Measurements from ENCODE around the gene KLK11.
A peak's percentile ranks its signal among the peaks of the same experiment; 100 is the strongest.

Gene KLK11

DNA sequence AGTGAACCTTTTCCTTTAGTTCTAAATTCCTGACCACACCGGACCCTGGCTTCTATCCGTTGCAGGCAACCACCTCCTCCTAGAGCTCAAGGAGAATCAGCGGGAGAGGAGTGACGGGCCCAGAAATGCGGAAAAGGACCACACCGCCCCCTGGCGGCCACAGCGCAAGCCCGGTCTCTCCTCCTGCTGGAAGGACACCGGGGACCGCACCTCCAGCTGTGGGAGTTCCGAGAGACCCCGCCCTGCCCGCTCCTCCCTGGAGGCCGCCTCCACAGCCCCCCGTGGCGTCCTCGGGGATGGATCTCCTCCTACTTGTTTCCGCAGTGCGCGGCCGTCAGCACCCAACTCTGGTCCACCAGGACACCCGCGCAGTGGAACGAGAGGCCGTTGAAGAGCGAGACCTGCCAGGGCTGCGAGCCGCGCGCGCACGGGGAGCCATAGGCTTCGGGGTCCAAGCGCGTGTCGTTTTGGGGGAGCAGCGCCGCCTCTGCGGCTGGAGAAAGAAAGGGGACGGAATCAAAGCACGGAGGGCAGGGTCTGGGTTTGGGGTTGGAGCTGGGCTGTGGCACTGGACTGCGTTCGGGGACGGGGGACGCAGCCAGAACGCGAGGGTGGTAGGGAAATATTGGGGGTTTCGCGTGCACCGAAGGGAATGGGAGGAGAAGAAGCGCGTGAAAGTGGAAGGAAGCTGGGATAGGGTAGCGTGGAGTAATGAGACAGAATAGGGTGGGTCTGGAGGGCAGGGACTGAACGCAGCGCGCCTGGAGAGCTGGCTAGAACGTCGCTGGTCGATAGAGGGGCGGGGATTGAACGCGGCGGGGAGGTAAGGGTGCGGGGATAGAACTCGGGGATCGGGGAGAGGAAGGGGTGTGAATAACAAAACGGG lies 9.4 kb downstream of the KLK11 start:
- H3K4me2 ChIP-seq (ENCODE audit: insufficient read depth, low read length) = no peak overlapping the region
- peak; percentile 52 for DNase-seq
- H3K4me3 ChIP-seq (ENCODE audit: low read depth in 1 of 2, low read length in 2 of 2) = no peak overlapping the region
- no peaks in the 10 kb centered on the region for H4K20me1 ChIP-seq (ENCODE audit: insufficient read depth, low read length)
- H3K27ac ChIP-seq (ENCODE audit: low read length) = no peak overlapping the region
- H3K9me3 ChIP-seq (ENCODE audit: insufficient read depth, low read length, severe bottlenecking) = no peaks in the 10 kb centered on the region
- H2AFZ ChIP-seq (ENCODE audit: low read depth, low read length) = no peak overlapping the region
- no peaks in the 10 kb centered on the region for H3K4me1 ChIP-seq (ENCODE audit: insufficient read depth, low read length)
- peak; percentile 68 for ATAC-seq (ENCODE audit: insufficient read depth, low read depth)
- TF ChIP-seq EZH2 (IDR thresholded peaks at IDR 0.05; ENCODE audit: borderline replicate concordance, low read depth, low read length, severe bottlenecking) = no peak
- TF ChIP-seq, protein P1, sequence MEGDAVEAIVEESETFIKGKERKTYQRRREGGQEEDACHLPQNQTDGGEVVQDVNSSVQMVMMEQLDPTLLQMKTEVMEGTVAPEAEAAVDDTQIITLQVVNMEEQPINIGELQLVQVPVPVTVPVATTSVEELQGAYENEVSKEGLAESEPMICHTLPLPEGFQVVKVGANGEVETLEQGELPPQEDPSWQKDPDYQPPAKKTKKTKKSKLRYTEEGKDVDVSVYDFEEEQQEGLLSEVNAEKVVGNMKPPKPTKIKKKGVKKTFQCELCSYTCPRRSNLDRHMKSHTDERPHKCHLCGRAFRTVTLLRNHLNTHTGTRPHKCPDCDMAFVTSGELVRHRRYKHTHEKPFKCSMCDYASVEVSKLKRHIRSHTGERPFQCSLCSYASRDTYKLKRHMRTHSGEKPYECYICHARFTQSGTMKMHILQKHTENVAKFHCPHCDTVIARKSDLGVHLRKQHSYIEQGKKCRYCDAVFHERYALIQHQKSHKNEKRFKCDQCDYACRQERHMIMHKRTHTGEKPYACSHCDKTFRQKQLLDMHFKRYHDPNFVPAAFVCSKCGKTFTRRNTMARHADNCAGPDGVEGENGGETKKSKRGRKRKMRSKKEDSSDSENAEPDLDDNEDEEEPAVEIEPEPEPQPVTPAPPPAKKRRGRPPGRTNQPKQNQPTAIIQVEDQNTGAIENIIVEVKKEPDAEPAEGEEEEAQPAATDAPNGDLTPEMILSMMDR (IDR thresholded peaks at IDR 0.05; ENCODE audit: borderline replicate concordance, extremely low read depth, low read length, poor library complexity, severe bottlenecking) = peak; percentile 90
- H3K27me3 ChIP-seq (ENCODE audit: insufficient read depth, low read length, poor library complexity) = no peaks in the 10 kb centered on the region
- H3K9ac ChIP-seq (ENCODE audit: low read depth, low read length) = no peak overlapping the region
- no peaks in the 10 kb centered on the region for H3K36me3 ChIP-seq (ENCODE audit: insufficient read depth, low read length)
- H3K79me2 ChIP-seq (ENCODE audit: insufficient read depth, low read length) = no peaks in the 10 kb centered on the region

DNA sequence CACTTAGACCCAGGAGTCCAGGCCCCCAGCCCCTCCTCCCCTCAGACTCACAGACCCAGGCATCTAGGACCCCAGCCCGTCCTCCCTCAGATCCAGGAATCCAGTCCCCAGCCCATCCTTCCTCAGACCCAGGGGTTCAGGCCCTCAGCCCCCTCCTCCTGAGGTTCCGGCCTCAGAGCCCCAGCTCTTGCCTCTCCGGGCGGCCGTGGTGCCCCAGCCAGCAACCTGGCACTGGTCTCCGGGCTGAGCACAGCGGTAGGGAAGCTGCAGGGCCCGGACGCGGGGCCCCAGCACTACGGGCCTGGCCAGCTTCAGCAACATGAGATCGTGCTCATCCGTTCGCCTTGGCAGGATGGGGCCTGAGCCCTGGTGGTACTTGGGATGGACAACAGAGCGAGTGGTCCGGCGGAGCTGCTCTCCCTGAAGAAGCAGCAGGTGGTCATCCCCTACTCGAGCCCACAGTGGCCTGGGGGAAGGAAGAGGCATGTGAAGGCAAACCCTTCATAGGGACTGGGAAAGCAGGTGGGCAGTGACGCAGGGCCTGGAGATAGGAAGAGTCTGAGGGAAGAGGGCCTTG lies 10.6 kb downstream of the KLK11 start:
- no peaks in the 10 kb centered on the region for H3K36me3 ChIP-seq (ENCODE audit: insufficient read depth, low read length)
- no peak overlapping the region for H3K4me2 ChIP-seq (ENCODE audit: insufficient read depth, low read length)
- no peaks in the 10 kb centered on the region for H3K79me2 ChIP-seq (ENCODE audit: insufficient read depth, low read length)
- no peak overlapping the region for H3K27ac ChIP-seq (ENCODE audit: low read length)
- no peak overlapping the region for H3K9ac ChIP-seq (ENCODE audit: low read depth, low read length)
- H4K20me1 ChIP-seq (ENCODE audit: insufficient read depth, low read length) = no peaks in the 10 kb centered on the region
- no peaks in the 10 kb centered on the region for H3K27me3 ChIP-seq (ENCODE audit: insufficient read depth, low read length, poor library complexity)
- TF ChIP-seq, protein P1 (IDR thresholded peaks at IDR 0.05; ENCODE audit: borderline replicate concordance, extremely low read depth, low read length, poor library complexity, severe bottlenecking) = no peak
- no peak for TF ChIP-seq EZH2 (IDR thresholded peaks at IDR 0.05; ENCODE audit: borderline replicate concordance, low read depth, low read length, severe bottlenecking)
- no peak for DNase-seq
- no peak for ATAC-seq (ENCODE audit: insufficient read depth, low read depth)
- H3K4me1 ChIP-seq (ENCODE audit: insufficient read depth, low read length) = no peaks in the 10 kb centered on the region
- H2AFZ ChIP-seq (ENCODE audit: low read depth, low read length) = no peak overlapping the region
- no peaks in the 10 kb centered on the region for H3K9me3 ChIP-seq (ENCODE audit: insufficient read depth, low read length, severe bottlenecking)
- H3K4me3 ChIP-seq (ENCODE audit: low read depth in 1 of 2, low read length in 2 of 2) = no peak overlapping the region

DNA sequence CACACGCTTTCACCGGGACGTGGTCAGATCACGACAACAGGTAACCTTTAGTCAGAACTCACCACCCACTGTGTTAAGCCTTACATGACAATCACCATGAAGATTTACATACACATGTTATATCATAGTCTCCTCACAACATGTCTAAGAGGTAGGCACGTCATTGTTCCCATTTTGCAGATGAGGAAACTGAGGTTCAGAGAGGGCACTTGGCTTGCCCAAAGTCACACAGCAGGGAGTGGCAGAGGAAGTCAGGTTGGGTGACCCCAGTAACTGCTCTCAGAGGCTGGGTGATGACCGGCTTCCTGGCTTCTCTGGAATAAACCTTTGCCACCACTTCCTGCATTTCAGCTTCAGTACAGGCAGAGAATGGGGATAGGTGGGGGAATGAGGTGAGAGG lies 12.2 kb downstream of the KLK11 start:
- Histone ChIP-seq H3K4me1 (ENCODE audit: insufficient read depth, low read length) (no peaks in the 10 kb centered on the region), H3K27me3 (ENCODE audit: insufficient read depth, low read length, poor library complexity) (no peaks in the 10 kb centered on the region), H3K27ac (ENCODE audit: low read length) (no peak overlapping the region), H4K20me1 (ENCODE audit: insufficient read depth, low read length) (no peaks in the 10 kb centered on the region), H3K4me3 (ENCODE audit: low read depth in 1 of 2, low read length in 2 of 2) (no peak overlapping the region), H2AFZ (ENCODE audit: low read depth, low read length) (no peak overlapping the region), H3K9ac (ENCODE audit: low read depth, low read length) (no peak overlapping the region), H3K9me3 (ENCODE audit: insufficient read depth, low read length, severe bottlenecking) (no peaks in the 10 kb centered on the region), H3K4me2 (ENCODE audit: insufficient read depth, low read length) (no peak overlapping the region), H3K36me3 (ENCODE audit: insufficient read depth, low read length) (no peaks in the 10 kb centered on the region), H3K79me2 (ENCODE audit: insufficient read depth, low read length) (no peaks in the 10 kb centered on the region)
- no peak for ATAC-seq (ENCODE audit: insufficient read depth, low read depth)
- TF ChIP-seq EZH2 (IDR thresholded peaks at IDR 0.05; ENCODE audit: borderline replicate concordance, low read depth, low read length, severe bottlenecking) = no peak
- TF ChIP-seq, protein P1 (IDR thresholded peaks at IDR 0.05; ENCODE audit: borderline replicate concordance, extremely low read depth, low read length, poor library complexity, severe bottlenecking) = no peak
- DNase-seq = no peak
